ENCODE data around the gene NEURL1B.
A peak's percentile ranks its signal among the peaks of the same experiment; 100 is the strongest.

NEURL1B gene

DNA sequence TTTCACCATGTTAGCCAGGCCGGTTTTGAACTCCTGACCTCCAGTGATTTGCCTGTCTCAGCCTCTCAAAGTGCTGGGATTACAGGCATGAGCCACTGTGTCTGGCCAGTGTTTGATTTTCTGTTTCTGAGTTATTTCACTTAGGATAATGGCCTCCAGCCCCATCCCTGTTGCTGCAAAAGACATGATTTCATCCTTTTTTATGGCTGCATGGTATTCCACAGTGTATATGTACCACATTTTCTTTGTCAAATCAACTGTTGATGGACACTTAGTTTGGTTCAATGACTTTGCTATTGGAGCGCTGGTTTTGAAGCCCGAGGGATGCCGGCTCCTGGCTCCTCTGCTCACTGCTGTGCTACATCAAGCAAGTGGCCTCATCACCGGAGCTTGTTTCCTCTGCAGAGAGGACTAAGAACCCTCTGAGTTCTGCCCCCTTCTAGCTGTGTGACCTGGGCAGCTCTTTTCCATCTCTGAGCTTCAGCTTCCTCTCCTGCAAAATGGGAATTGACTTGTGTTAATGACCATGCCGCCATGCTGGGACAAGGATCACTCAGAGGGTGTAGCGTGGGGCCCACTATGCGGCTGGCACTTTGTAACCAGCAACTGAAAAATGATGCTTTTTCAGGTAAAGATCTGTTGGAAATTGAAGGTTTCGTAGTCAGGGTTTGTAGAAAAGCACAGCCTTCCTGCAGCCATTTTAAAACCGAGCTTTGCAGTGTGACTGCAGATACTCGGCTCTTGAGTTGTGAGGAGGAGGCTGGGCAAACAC, 4.6 kb upstream of the NEURL1B start:
- Mint-ChIP-seq H3K4me1 (peaks cover 7% of the 10 kb centered on the region), H3K4me3 (no peak overlapping the region), H3K27ac (no peak overlapping the region), H3K27me3 (peaks cover 60% of the 10 kb centered on the region), H3K36me3 (no peaks in the 10 kb centered on the region), H3K9me3 (no peaks in the 10 kb centered on the region)
- no peak for ATAC-seq

- Mint-ChIP-seq H3K27me3 (peaks cover 64% of the 10 kb centered on the region), H3K27ac (no peak overlapping the region), H3K4me3 (no peak overlapping the region), H3K9me3 (no peaks in the 10 kb centered on the region), H3K4me1 (peaks cover 7% of the 10 kb centered on the region), H3K36me3 (no peaks in the 10 kb centered on the region)
- no peak for ATAC-seq
Observed at GRCh38 chr5:172637110-172637580, 3.9 kb upstream of the NEURL1B start.

DNA sequence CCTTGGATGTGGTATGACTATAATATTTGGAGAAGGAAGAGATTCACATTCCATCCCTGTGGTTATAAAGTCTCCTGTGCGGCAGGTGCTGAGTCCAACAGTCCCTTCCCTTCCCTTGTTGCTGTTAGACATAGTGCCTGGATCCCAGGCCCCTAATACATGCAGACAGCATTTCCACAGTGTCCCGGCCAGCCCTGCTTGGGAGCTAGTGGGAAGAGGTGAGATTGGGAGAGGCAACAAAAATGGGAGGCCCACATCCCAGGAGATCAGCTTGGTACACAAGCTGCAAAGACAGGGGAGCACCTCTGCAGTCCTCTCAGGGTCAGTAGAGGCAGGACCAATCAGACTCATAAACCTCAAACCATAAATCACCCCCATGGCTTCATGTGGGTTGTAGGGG, 3.3 kb upstream of the NEURL1B start:
- no peak for ATAC-seq
- Mint-ChIP-seq H3K27me3 (peaks cover 64% of the 10 kb centered on the region), H3K4me3 (no peak overlapping the region)

DNA sequence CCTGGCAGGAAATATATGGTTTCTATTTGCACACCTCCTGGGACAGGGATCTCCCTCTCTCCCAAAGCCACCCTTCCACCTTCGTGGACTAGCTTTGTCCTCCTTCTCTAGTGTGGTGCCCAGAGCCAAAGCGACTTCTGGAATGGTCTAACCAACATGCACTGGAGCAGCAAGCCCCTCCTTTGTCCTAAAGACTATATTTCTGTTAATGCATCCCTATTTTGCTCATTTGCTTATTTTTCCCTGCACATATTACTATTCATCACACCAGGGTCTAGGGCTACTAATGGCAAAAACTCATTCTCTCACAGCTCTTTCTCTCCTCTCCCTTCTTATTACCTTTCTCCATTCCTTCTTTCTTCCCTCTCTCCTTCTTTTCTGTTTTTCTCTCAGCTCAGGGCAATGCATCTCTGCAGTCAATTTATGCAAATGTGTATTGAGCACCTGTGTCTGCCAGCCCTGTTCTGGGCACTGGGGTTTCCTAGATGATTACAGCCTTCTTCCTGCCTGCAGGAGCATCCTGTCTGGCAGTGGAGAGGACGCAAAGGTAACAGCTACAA, 2.8 kb upstream of the NEURL1B start:
- Mint-ChIP-seq H3K4me3 (no peak overlapping the region), H3K9me3 (no peaks in the 10 kb centered on the region), H3K36me3 (no peaks in the 10 kb centered on the region), H3K27ac (no peak overlapping the region), H3K4me1 (peaks cover 7% of the 10 kb centered on the region), H3K27me3 (peaks cover 64% of the 10 kb centered on the region)
- no peak for ATAC-seq

More for the DNA sequence above, 3.3 kb upstream of the NEURL1B start:
- no peaks in the 10 kb centered on the region for H3K9me3 Mint-ChIP-seq
- no peak overlapping the region for H3K27ac Mint-ChIP-seq
- H3K36me3 Mint-ChIP-seq: no peaks in the 10 kb centered on the region
- peaks cover 7% of the 10 kb centered on the region for H3K4me1 Mint-ChIP-seq

- Mint-ChIP-seq H3K4me1 (peaks cover 7% of the 10 kb centered on the region), H3K9me3 (no peaks in the 10 kb centered on the region), H3K4me3 (no peak overlapping the region), H3K27ac (no peak overlapping the region), H3K27me3 (peaks cover 70% of the 10 kb centered on the region), H3K36me3 (no peaks in the 10 kb centered on the region)
- no peak for ATAC-seq
Observed at GRCh38 chr5:172640139-172640538, 924 bp upstream of the NEURL1B start.

DNA sequence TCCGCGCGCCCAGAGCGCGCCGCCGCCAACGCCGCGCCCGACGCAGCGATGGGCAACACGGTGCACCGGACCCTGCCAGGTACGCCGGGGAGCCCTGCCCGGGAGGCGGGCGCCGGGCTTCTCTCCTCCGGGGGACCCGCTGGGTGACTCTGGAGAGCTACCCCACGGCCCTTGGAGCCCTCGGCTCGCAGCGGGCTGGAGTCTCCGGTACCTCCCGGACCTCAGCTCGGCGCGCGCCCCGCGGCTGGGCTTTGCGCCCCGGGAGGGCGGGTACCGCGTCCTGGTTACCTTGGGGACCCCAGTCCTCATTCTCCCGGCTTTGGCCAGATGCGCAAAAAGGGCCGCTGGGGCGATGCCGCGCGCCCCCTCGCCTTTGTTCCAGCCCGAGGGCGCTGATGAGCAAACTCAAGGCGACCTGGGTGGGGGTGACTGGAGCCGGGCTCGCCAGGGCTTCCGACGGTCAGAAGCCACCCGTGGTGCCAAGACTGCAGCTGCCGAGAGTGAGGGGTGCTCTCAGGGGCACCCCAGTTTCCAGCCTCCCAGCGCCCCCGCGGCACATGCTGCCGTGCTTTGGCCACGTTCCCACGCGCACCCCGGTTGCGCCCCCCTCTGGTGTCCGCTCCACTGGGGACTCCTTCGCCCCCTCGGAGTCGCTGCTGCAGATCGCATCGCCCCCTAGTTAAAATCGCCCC, 442 bp downstream of the NEURL1B start:
- H3K9me3 Mint-ChIP-seq: no peaks in the 10 kb centered on the region
- no peaks in the 10 kb centered on the region for H3K36me3 Mint-ChIP-seq
- ATAC-seq: peak; percentile 3
- H3K4me1 Mint-ChIP-seq: peaks cover 7% of the 10 kb centered on the region
- no peak overlapping the region for H3K27ac Mint-ChIP-seq
- H3K4me3 Mint-ChIP-seq: no peak overlapping the region
- peaks cover 78% of the 10 kb centered on the region for H3K27me3 Mint-ChIP-seq

GRCh38 chr5:172642051-172642409, 967 bp downstream of the NEURL1B start:
- no peak for ATAC-seq
- Mint-ChIP-seq H3K36me3 (no peaks in the 10 kb centered on the region), H3K27me3 (peaks cover 74% of the 10 kb centered on the region), H3K4me1 (peaks cover 7% of the 10 kb centered on the region), H3K9me3 (no peaks in the 10 kb centered on the region), H3K4me3 (no peak overlapping the region), H3K27ac (no peak overlapping the region)

- no peak for ATAC-seq
- no peaks in the 10 kb centered on the region for H3K9me3 Mint-ChIP-seq
- H3K4me3 Mint-ChIP-seq: no peak overlapping the region
- no peaks in the 10 kb centered on the region for H3K36me3 Mint-ChIP-seq
- H3K27ac Mint-ChIP-seq: no peak overlapping the region
- H3K4me1 Mint-ChIP-seq: peaks cover 7% of the 10 kb centered on the region
- H3K27me3 Mint-ChIP-seq: peaks cover 70% of the 10 kb centered on the region
Observed at GRCh38 chr5:172642486-172642885, 1.4 kb downstream of the NEURL1B start.

DNA sequence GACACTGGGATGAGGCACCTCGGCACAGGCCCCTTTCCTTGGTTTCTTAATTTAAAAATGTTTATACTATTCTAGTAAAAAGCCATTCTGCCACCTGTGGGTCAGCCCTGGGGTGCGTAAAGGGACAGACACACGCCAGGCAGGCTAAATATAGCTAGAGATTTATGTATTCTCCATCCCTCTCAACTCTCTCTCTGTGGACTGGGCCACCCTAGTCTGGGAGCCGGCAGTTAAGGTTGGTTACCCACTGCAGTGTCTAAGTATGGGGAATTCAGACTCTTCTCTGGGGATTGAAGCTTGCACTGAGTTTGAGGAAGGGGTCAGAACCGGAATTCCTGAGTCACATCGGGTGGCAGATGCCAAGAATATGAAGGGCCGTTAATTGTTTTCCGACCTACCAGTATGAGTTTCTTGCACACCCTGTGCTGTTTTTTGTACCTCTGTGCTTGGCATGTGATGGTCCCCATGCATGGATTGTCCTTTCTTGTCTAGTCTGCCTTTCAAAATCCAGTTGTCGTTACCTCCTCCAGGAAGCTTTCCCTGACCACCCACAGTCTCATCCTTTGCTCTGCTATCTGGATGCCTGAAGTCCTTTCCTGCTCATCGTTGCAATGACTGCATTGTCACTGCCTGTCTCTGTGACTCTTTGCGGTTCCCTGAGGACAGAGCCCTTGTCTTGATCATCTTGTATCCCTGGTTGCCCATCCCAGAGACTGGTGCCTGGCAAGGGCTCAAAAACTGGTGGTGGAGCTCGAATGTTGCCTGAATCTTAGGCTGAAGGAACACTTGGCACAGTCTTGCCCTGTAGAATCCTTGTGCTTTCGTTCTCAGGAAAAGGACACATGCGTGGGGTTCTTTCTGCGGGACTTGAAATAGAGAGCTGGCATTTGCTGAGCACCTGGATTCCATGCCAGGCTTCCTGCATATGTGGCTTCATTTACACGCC, 2.1 kb downstream of the NEURL1B start:
- Mint-ChIP-seq H3K4me3 (no peak overlapping the region), H3K4me1 (peaks cover 7% of the 10 kb centered on the region), H3K27me3 (peaks cover 63% of the 10 kb centered on the region), H3K27ac (no peak overlapping the region), H3K36me3 (no peaks in the 10 kb centered on the region), H3K9me3 (no peaks in the 10 kb centered on the region)
- ATAC-seq: no peak

DNA sequence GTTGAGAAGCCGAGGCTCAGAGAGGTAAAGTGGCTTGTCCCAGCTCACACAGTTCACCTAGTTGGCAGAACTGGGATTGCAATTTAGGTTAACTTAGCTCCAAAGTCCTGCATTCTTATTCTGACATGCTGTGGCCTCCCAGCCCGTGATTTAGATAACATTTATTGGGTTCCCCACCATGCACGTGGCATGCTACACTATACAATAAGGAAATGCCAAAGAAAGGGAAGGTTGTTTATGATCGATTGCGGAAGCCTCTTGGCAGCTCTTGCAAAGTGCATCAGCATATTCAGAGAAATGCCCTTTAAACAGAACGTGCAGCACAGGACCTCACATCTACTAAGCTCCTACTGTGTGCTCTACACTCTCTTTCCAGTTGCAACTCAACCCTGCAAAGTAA, 3.2 kb downstream of the NEURL1B start:
- no peak overlapping the region for H3K27ac Mint-ChIP-seq
- no peaks in the 10 kb centered on the region for H3K36me3 Mint-ChIP-seq
- H3K4me1 Mint-ChIP-seq: peaks cover 7% of the 10 kb centered on the region
- H3K4me3 Mint-ChIP-seq: no peak overlapping the region
- no peaks in the 10 kb centered on the region for H3K9me3 Mint-ChIP-seq
- no peak for ATAC-seq
- H3K27me3 Mint-ChIP-seq: peaks cover 56% of the 10 kb centered on the region

GRCh38 chr5:172644711-172645110, 3.6 kb downstream of the NEURL1B start:
- Mint-ChIP-seq H3K9me3 (no peaks in the 10 kb centered on the region), H3K36me3 (no peaks in the 10 kb centered on the region), H3K27ac (no peak overlapping the region), H3K27me3 (peaks cover 57% of the 10 kb centered on the region), H3K4me1 (peaks cover 7% of the 10 kb centered on the region), H3K4me3 (no peak overlapping the region)
- no peak for ATAC-seq

DNA sequence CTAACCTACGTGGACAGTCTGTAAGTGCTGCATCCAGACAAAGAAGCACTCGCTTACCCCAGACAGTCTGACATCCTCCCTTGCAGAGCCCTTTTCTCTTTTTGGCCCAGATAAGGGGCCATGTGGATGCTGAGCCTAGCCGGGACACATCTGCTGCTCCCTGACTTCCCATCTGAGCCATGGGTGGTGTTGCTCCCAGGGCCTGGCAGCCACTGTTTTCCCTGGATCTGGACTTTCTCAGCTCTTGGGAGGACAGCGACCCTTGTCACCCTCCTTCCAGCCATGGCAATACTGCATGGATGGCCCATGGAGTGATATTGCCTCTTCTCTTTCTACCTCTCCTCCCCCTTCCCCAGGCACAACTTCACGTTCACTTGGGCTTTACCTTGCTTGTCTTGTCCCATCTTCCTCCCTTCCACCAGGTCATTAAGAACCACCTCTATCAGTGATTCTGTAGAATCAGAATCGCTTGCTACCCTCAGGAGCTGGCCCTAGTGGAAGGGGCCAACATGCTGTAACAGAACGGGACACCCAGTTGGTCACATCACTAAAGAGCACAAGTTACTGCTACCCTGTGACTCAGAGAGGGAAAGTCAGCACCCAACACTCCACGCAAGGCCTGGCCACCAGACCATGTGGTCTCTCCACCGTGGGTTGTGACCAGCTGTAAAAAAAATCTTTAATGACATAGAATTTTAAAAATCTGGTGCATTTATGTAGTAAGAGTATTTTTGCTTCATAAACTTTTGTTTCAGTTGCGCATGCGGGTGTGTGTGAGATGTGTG, 4.4 kb downstream of the NEURL1B start:
- Mint-ChIP-seq H3K36me3 (no peaks in the 10 kb centered on the region), H3K9me3 (no peaks in the 10 kb centered on the region), H3K27ac (no peak overlapping the region), H3K4me3 (no peak overlapping the region), H3K27me3 (peaks cover 57% of the 10 kb centered on the region), H3K4me1 (peaks cover 3% of the 10 kb centered on the region)
- no peak for ATAC-seq

DNA sequence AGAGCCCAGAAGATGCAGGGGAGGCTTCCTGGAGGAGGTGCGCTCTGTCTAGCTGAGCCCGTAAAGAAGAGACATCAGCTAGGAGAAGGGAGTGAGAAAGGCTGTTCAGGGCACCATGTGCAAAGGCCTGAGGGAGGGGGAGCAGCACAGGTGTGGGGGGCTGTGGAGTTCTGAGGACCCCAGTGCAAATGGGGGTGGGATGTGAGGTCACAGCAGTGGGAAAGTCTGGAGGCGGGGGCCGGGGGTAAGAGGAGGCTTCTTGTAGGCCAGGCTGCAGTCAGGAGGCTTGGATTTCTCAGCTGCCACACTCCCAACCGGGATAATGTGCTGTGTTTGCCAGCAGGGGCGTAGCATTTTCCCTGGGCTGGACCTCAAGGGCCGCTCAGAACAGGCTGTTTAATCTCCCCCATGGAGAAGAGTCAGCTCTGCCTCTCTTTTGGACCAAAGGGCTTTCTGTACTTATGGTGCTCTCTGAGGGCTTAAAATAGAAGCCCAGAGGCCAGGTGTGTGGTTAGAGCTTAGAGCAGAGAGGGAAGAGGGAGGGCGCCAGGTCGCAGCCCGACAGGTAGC, 5.7 kb downstream of the NEURL1B start:
- no peak for ATAC-seq
- no peak overlapping the region for H3K27ac Mint-ChIP-seq
- H3K27me3 Mint-ChIP-seq: peaks cover 59% of the 10 kb centered on the region
- no peaks in the 10 kb centered on the region for H3K36me3 Mint-ChIP-seq
- no peak overlapping the region for H3K4me3 Mint-ChIP-seq
- H3K4me1 Mint-ChIP-seq: no peaks in the 10 kb centered on the region
- peaks cover 3% of the 10 kb centered on the region for H3K9me3 Mint-ChIP-seq

DNA sequence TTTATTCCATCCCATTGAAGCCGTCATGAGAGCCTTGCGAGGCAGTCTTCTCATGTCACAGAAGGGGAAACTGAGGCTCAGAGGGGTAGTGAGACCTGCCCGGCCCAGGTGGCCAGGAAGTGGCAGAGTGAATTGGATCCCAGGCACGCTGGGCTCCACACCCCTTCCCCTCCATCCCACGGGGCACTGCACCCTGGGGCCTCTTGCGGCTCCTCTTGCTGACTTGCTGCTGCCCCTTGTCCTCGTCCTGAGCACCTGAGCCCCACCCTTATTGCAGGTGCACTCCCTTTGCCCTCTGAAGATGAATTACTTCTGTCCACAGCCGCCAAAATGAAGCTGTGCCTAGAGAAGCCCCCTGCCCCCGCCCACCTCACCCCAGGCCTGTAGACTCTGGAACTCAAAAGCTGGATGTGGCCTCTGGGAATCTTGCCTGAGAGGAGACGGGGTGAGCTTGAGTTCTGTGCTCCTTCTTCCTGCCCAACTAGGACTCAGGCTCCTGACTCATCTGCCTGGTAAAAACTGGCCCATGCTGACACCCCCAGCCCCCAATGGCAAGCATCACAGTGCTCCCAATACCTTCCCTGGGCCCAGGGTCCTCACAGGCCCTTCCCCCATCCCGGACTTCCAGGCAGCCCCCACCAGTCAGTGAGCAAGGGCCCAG, 6.4 kb downstream of the NEURL1B start:
- Mint-ChIP-seq H3K9me3 (peaks cover 3% of the 10 kb centered on the region), H3K27me3 (peaks cover 52% of the 10 kb centered on the region), H3K36me3 (no peaks in the 10 kb centered on the region), H3K4me3 (no peak overlapping the region), H3K27ac (no peak overlapping the region), H3K4me1 (no peaks in the 10 kb centered on the region)
- no peak for ATAC-seq
